Neural cell (in vitro differentiated cells): Measurements from ENCODE around the gene ST6GALNAC4.

Experiments used
- CTCF ChIP-seq: fragments of 450-650 bp; IDR thresholded peaks from 2 replicates; pipeline ENCODE4 v1.5.1; 2014; ENCODE audit warnings: antibody characterized with exemption, mild to moderate bottlenecking, moderate library complexity; ENCODE audit not compliant: poor library complexity, severe bottlenecking
- EP300 ChIP-seq: fragments of 450-650 bp; conservative IDR thresholded peaks from 2 replicates; pipeline ENCODE4 v1.6.1; 2014; ENCODE audit warnings: antibody characterized with exemption, mild to moderate bottlenecking, moderate library complexity; ENCODE audit not compliant: poor library complexity, severe bottlenecking
- EZH2 ChIP-seq: fragments of 200-600, 300-800 bp; shearing (Covaris generic), sonication (generic); IDR thresholded peaks from 2 replicates; pipeline ENCODE4 v1.6.1; 2014; ENCODE audit warnings: antibody characterized with exemption, low read length, borderline replicate concordance, mild to moderate bottlenecking; ENCODE audit not compliant: insufficient read depth, poor library complexity, severe bottlenecking
- MXI1 ChIP-seq: fragments of 450-650 bp; conservative IDR thresholded peaks from 2 replicates; pipeline ENCODE4 v1.6.1; 2014; ENCODE audit warnings: antibody characterized with exemption, mild to moderate bottlenecking; ENCODE audit not compliant: poor library complexity, severe bottlenecking
- POLR2AphosphoS5 ChIP-seq: IDR thresholded peaks from 2 replicates; pipeline ENCODE4 v1.6.1; 2012
- RAD21 ChIP-seq: fragments of 450-650 bp; conservative IDR thresholded peaks from 2 replicates; pipeline ENCODE4 v1.6.1; 2014; ENCODE audit warnings: antibody characterized with exemption, mild to moderate bottlenecking, moderate library complexity
- SMC3 ChIP-seq: fragments of 450-650 bp; conservative IDR thresholded peaks from 2 replicates; pipeline ENCODE4 v1.6.1; 2014; ENCODE audit warnings: antibody characterized with exemption, mild to moderate bottlenecking, moderate library complexity; ENCODE audit not compliant: poor library complexity
- TF ChIP-seq, protein P1 (sequence below): IDR thresholded peaks from 2 replicates; pipeline ENCODE4 v1.6.1; 2012; ENCODE audit warnings: borderline replicate concordance

GRCh38 chr9:127897193-127897692 is 19.6 kb downstream of the ST6GALNAC4 start:
- TF ChIP-seq EZH2 (no peak), RAD21 (no peak), CTCF (no peak), POLR2AphosphoS5 (no peak), SMC3 (no peak), EP300 (no peak), MXI1 (no peak)
- TF ChIP-seq, protein P1, sequence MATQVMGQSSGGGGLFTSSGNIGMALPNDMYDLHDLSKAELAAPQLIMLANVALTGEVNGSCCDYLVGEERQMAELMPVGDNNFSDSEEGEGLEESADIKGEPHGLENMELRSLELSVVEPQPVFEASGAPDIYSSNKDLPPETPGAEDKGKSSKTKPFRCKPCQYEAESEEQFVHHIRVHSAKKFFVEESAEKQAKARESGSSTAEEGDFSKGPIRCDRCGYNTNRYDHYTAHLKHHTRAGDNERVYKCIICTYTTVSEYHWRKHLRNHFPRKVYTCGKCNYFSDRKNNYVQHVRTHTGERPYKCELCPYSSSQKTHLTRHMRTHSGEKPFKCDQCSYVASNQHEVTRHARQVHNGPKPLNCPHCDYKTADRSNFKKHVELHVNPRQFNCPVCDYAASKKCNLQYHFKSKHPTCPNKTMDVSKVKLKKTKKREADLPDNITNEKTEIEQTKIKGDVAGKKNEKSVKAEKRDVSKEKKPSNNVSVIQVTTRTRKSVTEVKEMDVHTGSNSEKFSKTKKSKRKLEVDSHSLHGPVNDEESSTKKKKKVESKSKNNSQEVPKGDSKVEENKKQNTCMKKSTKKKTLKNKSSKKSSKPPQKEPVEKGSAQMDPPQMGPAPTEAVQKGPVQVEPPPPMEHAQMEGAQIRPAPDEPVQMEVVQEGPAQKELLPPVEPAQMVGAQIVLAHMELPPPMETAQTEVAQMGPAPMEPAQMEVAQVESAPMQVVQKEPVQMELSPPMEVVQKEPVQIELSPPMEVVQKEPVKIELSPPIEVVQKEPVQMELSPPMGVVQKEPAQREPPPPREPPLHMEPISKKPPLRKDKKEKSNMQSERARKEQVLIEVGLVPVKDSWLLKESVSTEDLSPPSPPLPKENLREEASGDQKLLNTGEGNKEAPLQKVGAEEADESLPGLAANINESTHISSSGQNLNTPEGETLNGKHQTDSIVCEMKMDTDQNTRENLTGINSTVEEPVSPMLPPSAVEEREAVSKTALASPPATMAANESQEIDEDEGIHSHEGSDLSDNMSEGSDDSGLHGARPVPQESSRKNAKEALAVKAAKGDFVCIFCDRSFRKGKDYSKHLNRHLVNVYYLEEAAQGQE = no peak
